Airway epithelial cell (primary cell): ENCODE results near the gene FRMD3. TPM values are rescaled to one million over a fixed set of nuclear protein-coding genes. Genes with fewer than 3 reads are reported as not detected.

Experiments used
- total RNA-seq: library from RNA; depleted of rRNA; stranded (reverse); fragments of >200 nt; gene quantifications from 2 replicates; pipeline ENCODE4 v1.2.3, GENCODE V29; 2015

FRMD3 gene
- total RNA-seq, result 0.33 and 0.56 TPM in 2 replicates

GRCh38 chr9:83538172-83538889, at the start of gene FRMD3:
FRMD3 (minus strand) TSS chr9:83538401; CDS start chr9:83538231, 170 bp downstream.

Other genes with a start within 250 kb of the FRMD3 start
- gene IDNK, start 84.7 kb upstream of the FRMD3 start, total RNA-seq, result 0.49 and 11.5 TPM in 2 replicates
- gene UBQLN1, start 169.6 kb upstream of the FRMD3 start, total RNA-seq, result 72.9 and 101 TPM in 2 replicates